HG02763 (cell line): ENCODE measurements around the gene AADAT.

Experiments used
- ATAC-seq: cut with Tn5 transposase; IDR thresholded peaks from one replicate; pipeline ENCODE4 v1.9.1; 2021; ENCODE audit warnings: mild to moderate bottlenecking, moderate library complexity; ENCODE audit not compliant: unreplicated experiment

The AADAT gene

GRCh38 chr4:170035231-170035630 is 54.5 kb downstream of the AADAT start:
- ATAC-seq: no peak

GRCh38 chr4:170033999-170034398 is 55.8 kb downstream of the AADAT start:
- no peak for ATAC-seq

GRCh38 chr4:170030121-170030520 is 59.6 kb downstream of the AADAT start:
- ATAC-seq: no peak

GRCh38 chr4:170027181-170027829 is 62.5 kb downstream of the AADAT start:
- peak; percentile 62 for ATAC-seq

DNA sequence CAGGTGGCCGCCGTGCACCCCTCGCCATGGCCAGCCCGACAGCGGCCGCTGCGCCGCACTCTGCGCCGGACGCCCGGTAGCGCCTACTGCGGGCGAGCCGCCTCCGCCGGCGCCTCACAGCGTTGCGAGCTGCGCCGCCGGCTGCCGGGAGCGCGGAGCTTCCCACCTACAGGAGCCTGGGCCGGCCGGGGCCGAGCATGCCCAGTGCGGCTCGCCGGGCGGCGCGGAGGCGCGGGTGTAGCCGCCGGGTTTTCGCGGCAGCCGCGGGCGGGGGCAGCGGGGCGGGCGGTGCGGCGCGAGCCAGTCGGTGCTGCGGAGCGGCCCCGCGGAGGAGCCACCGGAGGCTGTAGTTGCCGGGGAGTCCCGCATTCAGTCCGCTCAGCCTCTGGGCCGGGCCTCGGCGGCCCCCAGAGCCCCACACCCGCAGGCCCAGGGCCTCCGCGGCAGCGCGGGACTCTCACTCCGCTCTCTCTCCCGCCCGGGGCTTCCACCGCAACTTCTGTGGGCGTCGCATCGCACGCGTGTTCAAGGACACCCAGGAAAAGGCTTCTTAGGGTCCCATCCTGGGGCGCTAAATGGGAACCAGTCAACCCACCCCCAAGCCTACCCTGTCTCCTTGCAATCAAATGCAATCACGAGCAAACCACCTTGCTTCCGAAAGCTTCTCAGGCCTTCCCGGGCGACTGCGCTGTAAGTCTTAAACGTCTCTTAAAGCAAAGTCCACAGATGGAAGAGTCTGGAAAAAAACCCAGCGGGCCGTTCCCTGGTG is 63.3 kb downstream of the AADAT start, which contains the start of gene MFAP3L:
MFAP3L (minus strand) TSS at position 143 of the 769 bp plus-strand sequence. CDS start 20,518 bp downstream, outside the sequence.
- peak; percentile 86 for ATAC-seq

DNA sequence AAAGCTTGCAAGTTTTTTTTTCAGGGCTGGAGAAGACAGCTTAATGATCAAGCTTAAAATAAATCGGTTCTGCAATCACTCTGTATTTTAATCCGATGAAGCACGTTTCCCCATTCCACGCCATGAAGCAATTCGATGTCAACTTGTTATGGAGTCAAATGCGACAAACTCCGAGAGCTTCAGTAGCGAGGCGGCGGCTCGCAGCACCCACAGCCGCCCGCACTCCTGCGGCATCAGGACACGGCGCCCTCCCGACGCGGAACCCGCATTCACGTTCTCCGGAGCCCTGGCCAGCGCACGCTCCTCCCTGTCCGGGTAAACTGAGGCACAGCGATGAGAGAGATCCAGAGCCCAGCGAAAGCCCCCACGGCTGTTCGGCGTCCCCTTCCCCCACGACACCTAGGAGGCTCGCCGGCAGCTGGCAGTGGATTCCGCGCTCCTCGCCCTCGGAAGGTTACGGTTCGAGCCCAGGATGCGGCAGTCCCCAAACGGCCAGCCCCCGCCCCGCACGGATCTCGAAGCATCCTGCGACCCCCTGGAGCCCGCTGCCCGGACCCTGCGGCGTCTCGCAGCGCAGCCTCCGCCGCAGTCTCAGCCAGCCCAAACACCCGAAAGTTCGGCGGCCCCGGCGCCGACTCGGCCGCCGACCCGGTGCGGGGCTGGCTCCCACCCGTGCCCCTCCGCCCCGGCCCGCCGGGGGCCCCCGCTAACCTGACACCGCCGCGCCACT is 64.1 kb downstream of the AADAT start:
- no peak for ATAC-seq

DNA sequence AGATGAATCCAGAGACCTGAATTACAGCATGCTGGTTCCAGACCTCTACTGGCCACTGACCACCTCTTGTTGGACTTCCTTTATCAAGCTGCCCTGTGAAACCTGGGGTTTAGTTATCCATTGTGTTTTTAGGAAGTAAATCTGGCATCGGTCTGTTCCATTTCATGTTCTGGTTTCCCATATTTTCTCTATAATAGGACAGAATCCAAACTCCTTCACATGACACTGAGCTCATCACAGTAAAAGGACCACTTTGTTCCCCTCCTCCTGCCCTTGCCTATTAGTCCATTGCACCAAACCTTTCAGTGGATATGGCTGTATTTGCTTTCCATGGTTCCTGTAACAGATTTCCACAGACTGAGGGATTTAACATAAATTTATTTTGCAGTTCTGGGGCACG is 67.5 kb downstream of the AADAT start:
- ATAC-seq: no peak

DNA sequence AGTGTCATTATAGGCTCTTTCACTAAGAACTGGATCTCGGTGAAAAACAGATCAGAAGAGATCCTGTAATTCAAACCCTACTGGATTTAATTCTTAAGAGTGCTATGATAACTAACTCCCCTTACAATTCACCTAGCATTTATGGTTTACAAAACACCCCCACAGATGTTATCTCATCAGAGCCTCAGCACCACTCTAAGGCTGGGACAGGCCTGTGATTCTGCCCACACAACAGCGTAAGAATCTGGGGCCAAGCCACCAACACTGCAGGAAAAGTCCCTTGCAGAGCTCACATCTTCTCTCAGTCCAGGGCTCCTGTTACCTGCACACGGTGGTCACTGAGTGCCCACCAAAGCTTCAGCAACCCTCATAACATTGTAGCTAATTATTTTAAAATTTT is 72.5 kb downstream of the AADAT start:
- no peak for ATAC-seq

- ATAC-seq: no peak
These were observed 74.5 kb downstream of the AADAT start for GRCh38 chr4:170015285-170015684.

GRCh38 chr4:170014359-170015011 is 75.3 kb downstream of the AADAT start:
- ATAC-seq: no peak

DNA sequence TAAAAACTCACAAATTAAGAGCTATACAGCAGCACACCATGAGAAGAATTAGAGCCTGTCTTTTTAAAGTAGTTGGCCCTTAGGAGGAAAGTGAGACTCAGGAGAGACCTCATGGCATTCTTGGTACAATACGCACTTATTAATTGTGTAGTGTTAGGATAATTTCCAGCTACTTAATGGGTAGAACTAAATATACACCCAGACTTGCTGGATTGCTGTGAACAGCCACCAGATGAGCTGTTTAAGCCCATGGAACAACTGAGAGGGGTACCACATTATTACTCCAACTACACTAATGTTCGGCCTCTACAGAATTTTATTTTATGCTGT is 77.2 kb downstream of the AADAT start:
- no peak for ATAC-seq

DNA sequence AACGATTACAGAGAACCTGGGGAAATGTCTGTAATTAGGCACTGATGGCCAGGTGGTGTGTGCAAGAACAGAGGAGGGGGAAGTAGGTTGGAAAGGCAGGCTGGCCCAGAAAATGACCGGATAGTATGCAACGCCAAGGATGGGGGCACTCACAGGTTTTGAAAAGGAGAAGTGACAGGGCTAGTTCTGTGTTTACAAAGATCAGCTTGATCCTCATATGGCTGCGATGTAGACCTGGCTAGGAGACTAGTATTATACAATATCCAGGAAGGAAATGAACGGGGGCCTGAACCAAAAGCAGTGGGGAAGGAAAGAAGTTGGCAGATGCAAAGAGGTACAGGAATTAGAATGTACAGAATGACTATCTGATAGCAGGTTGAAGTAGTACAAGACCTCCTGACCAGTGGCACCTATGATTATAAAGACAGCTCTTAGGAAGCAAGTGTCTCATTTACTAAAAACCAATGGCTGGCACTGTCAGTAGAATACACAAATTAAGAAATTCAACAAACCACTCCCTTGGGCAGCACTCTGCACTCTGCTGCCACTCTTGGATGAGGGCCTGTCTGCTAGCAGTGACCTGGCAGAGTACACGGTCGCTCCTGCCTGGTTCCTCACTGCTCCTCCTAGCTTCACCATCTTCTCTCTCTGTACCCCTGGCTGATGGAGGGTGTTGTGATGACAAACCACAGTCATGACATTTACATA is 77.7 kb downstream of the AADAT start:
- no peak for ATAC-seq
